ENCODE results near the gene KCNH1. TPM values are rescaled to one million over a fixed set of nuclear protein-coding genes. Genes with fewer than 3 reads are reported as not detected.

The KCNH1 gene
- polyA plus RNA-seq, 4 donors = 0.21 to 0.37 (median 0.30) TPM

DNA sequence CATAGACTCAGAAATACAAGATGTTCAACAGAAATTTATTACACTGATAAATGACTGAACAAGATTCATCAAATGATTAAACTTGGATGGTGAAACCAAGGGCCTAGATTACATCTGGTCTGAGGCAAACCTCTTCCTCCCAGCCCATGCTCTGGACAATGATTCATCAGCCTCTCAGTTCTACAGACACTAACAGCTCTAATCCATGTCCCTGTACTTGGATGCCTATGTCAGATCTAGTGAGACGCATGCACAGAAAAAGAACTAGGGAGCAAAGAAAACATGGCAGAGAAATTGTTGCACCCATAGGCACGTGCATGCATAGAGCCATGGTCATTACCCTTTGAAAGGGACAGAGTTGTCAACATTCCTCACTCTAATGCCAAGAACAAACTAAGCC, 250.1 kb downstream of the KCNH1 start:
- DNase-seq (ENCODE audit: low read depth in 4 of 4, low spot score in 3 of 4) = no peak

GRCh38 chr1:210882414-210883221, 251.3 kb downstream of the KCNH1 start:
- DNase-seq (ENCODE audit: low read depth in 4 of 4, low spot score in 3 of 4) = no peak

DNA sequence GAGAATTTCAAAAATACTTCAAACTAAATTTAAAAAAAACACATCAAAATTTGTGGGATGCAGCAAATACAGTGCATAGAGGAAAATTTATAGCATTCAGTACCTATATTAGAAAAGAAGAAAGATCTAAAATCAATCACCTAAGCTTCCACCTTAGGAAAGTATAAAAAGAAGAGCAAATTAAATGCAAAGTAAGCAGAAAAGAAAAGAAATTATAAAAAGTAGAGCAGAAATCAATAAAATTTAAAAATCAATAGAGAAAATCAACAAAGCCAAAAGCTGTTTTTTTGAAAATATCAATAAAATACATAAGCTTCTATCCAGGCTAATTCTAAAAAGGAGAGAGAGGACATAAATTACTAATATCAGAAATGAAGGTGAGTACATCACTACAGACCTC, 255.4 kb downstream of the KCNH1 start:
- no peak for DNase-seq (ENCODE audit: low read depth in 4 of 4, low spot score in 3 of 4)

GRCh38 chr1:210876275-210876674, 257.7 kb downstream of the KCNH1 start:
- no peak for DNase-seq (ENCODE audit: low read depth in 4 of 4, low spot score in 3 of 4)

- no peak for DNase-seq (ENCODE audit: low read depth in 4 of 4, low spot score in 3 of 4)
These were observed 267.4 kb downstream of the KCNH1 start for GRCh38 chr1:210866532-210866931.

DNA sequence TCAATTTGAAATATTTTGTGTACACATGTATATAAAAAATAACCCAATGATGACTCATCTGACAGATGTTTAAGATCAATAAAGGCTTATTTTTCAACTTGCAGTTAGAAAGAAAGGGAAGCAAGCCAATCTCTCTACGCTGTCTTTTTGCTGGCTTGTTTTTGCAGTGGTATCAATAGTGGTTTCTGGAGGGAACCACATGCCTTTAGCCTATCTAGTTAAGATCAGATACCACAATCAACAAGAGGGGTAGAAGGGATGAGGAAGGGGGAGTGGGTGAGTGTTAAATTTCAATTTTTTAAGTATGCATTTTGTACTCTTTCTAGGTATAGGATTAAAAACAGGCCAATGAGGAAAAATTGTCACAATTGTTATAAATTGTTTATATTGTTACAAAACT, 276.2 kb downstream of the KCNH1 start:
- DNase-seq (ENCODE audit: low read depth in 4 of 4, low spot score in 3 of 4) = no peak

- no peak for DNase-seq (ENCODE audit: low read depth in 4 of 4, low spot score in 3 of 4)
These were observed 276.7 kb downstream of the KCNH1 start for GRCh38 chr1:210857146-210857663.

DNA sequence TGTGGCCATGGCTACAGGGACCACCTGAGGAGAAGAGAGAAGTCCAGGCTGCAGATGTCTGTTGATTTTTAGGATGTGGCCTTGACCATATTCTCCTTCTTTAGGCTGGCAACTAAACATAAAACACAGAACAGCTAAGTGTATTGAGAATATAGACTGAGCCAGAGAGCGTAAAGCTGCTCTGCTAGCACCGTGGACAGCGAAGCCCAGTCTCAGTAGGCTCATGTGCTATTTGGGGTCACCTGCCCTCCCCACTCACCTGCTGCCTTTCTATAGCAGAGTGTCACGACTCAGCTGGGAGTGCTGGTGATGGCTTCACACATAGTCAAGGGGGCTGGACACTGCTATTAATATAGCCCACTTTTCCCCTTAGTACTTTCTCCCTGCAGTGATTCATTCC, 278.5 kb downstream of the KCNH1 start:
- no peak for DNase-seq (ENCODE audit: low read depth in 4 of 4, low spot score in 3 of 4)

DNA sequence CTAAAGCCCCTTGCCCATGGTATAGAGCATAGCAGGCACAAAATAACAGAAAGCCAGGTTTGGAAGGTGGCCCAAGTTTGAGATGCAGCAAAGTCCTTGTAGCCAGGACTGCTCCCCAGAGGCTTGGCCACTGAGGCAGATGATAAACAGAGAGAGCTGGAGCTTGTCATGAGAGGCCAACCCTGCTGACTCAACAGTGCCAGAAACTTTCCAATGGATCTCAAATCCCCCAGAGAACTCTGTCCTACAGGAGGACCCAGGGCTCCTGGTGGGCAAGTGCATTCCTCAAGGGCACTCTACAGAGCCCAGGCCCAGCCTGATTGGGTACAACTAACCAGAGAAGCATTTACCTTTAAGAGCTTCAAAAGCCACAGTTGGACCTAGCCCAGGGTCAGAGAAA, 280.7 kb downstream of the KCNH1 start:
- no peak for DNase-seq (ENCODE audit: low read depth in 4 of 4, low spot score in 3 of 4)

DNA sequence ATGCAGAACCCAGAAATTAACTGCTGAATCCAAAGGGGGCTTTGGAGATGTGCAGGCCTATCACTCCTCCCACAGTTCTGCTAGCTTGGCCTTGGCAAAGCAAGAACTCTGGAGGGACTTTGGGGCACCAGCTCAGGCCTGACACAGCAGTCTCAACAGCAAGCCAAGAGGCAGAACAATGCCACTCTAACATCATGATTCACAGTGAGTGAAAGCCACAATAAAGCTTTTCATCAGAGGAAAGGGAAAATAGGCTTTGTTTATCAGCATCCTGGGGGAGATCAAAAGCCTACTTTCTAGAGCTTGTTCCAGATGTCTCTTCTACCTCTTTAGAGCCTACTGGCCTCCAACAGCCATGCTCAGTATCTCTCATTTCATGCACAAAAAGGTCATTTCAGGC, 283.4 kb downstream of the KCNH1 start:
- DNase-seq (ENCODE audit: low read depth in 4 of 4, low spot score in 3 of 4) = no peak

GRCh38 chr1:210848474-210848873, 285.5 kb downstream of the KCNH1 start:
- no peak for DNase-seq (ENCODE audit: low read depth in 4 of 4, low spot score in 3 of 4)

DNA sequence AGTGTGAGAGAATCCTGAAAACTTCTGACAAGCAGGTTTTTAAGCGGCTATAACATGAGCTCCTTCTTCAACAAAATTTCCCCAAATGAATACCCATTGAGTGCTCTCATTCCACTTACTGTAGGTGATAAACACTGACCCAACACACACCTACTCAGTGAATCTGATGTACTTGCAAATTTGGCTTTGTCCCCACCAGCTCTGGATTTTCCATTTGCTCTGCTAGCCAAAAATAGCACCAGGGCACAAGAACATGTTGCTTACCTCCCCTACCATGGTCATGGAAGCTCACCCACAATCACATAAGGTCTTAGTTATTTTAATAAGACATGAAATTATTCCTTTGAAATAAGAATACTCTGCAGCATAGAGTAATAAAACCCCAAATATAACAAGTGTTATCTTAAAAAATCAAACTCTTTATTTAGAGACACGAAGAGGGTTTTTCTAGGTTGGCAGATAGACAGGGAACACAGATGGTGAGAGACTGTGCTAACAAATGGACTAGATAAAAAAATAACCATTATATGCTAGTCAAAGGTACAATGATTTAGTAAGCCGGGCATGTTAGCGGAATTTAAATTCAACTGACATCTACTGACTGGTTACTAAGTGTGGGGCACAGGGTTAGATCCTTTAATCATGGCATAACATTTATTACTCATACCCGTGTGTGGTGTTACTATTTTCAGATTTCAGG, 291.9 kb downstream of the KCNH1 start:
- DNase-seq (ENCODE audit: low read depth in 4 of 4, low spot score in 3 of 4) = no peak

- DNase-seq (ENCODE audit: low read depth in 4 of 4, low spot score in 3 of 4) = no peak
These were observed 303.6 kb downstream of the KCNH1 start for GRCh38 chr1:210830034-210831028.

GRCh38 chr1:210828996-210829596, 304.9 kb downstream of the KCNH1 start:
- DNase-seq (ENCODE audit: low read depth in 4 of 4, low spot score in 3 of 4) = no peak

DNA sequence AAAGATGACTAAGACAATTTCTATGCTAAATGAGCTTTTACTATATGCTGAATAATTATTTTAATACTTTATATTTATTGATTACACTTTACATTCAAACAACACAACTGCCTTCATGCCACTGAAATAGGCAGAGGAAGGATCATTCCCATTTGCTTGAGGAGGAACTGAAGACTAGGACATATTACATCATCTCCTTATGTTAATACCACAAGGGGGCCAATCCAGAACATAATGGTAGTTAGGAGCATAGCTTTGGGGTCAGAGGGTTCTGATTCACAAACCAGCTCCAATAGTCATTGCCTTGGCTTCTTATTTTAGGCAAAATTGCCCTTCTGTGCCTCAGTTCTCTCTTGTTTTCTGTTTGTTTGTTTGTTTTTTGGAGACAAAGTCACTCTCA, 306.5 kb downstream of the KCNH1 start:
- DNase-seq (ENCODE audit: low read depth in 4 of 4, low spot score in 3 of 4) = no peak

- DNase-seq (ENCODE audit: low read depth in 4 of 4, low spot score in 3 of 4) = no peak
These were observed 307.3 kb downstream of the KCNH1 start for GRCh38 chr1:210826686-210827085.

- no peak for DNase-seq (ENCODE audit: low read depth in 4 of 4, low spot score in 3 of 4)
These were observed 311.0 kb downstream of the KCNH1 start for GRCh38 chr1:210822932-210823331.

GRCh38 chr1:210822241-210822640, 311.7 kb downstream of the KCNH1 start:
- DNase-seq (ENCODE audit: low read depth in 4 of 4, low spot score in 3 of 4) = no peak

DNA sequence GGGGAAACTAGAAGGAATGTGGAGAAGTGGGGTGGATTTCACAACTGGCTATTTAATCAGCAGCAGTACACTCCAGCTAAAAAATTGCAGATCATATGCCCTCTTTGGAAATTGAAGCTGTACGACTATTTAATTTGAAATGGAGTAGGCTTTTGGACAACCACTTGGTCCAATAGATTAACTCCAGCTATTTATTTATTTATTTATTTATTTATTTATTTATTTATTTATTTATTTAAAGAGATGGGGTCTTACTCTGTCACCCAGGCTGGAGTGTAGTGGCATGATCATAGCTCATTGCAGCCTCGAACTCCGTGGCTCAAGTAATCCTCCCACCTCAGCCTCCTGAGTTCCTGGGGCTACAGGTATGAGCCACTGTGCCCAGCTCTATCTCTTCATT, 312.3 kb downstream of the KCNH1 start:
- DNase-seq (ENCODE audit: low read depth in 4 of 4, low spot score in 3 of 4) = no peak

GRCh38 chr1:210819266-210819665, 314.7 kb downstream of the KCNH1 start:
- DNase-seq (ENCODE audit: low read depth in 4 of 4, low spot score in 3 of 4) = no peak
